Osteocyte (in vitro differentiated cells): ENCODE measurements around the gene ADPRH. TPM values are rescaled to one million over a fixed set of nuclear protein-coding genes. Genes with fewer than 3 reads are reported as not detected.

Source experiments
- DNase-seq: peaks from one replicate; pipeline ENCODE4 v3.0.0; 2021; ENCODE audit warnings: mixed read lengths; ENCODE audit not compliant: unreplicated experiment; ENCODE audit errors: extremely low spot score
- H3K27ac Mint-ChIP-seq: one replicate; pipeline ENCODE4 v1.8.0; 2021; ENCODE audit warnings: mild to moderate bottlenecking, mixed read lengths; ENCODE audit not compliant: unreplicated experiment
- H3K27me3 Mint-ChIP-seq: one replicate; pipeline ENCODE4 v1.8.0; 2021; ENCODE audit warnings: mixed read lengths; ENCODE audit not compliant: unreplicated experiment
- H3K36me3 Mint-ChIP-seq: one replicate; pipeline ENCODE4 v1.8.0; 2021; ENCODE audit warnings: mixed read lengths; ENCODE audit not compliant: unreplicated experiment
- H3K4me1 Mint-ChIP-seq: one replicate; pipeline ENCODE4 v1.8.0; 2021; ENCODE audit warnings: mixed read lengths; ENCODE audit not compliant: unreplicated experiment
- H3K4me3 Mint-ChIP-seq: one replicate; pipeline ENCODE4 v1.8.0; 2021; ENCODE audit warnings: mild to moderate bottlenecking, moderate library complexity, mixed read lengths; ENCODE audit not compliant: unreplicated experiment
- H3K9me3 Mint-ChIP-seq: one replicate; pipeline ENCODE4 v1.8.0; 2021; ENCODE audit warnings: mixed read lengths; ENCODE audit not compliant: unreplicated experiment
- CTCF ChIP-seq: fragments of 200-600 bp; sonication (generic); IDR thresholded peaks from 2 replicates; pipeline ENCODE4 v1.5.0; 2021; ENCODE audit warnings: antibody characterized with exemption, mild to moderate bottlenecking, moderate library complexity
- total RNA-seq: library from RNA; stranded (reverse); gene quantifications from 2 replicates; pipeline ENCODE4 v1.2.1, GENCODE V29; 2021

Gene ADPRH
- total RNA-seq, 1 donor from 2014 or later = 1.9 TPM

DNA sequence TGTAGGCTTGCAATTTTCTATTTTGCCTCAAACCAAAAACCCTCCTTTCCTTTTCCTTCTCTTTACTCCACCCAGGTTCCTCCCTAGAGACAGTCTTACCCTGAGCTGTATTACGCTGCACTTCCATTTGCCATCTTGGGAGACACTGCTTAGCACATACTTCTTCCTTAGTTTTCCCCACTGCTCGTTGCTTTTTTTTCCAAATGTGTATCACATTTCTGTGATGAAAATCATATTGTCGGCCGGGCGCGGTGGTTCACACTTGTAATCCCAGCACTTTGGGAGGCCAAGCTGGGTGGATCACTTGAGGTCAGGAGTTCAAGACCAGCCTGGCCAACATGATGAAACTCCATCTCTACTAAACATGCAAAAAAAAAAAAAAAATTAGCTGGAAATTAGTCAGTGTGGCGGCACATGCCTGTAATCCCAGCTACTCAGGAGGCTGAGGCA is 51.6 kb downstream of the ADPRH start:
- peaks cover 19% of the 10 kb centered on the region for H3K4me1 Mint-ChIP-seq
- no peak overlapping the region for H3K27ac Mint-ChIP-seq
- no peak for TF ChIP-seq CTCF
- DNase-seq = no peak
- no peaks in the 10 kb centered on the region for H3K36me3 Mint-ChIP-seq
- no peaks in the 10 kb centered on the region for H3K9me3 Mint-ChIP-seq
- H3K27me3 Mint-ChIP-seq = no peaks in the 10 kb centered on the region
- H3K4me3 Mint-ChIP-seq = no peak overlapping the region

GRCh38 chr3:119631516-119631915 is 52.2 kb downstream of the ADPRH start:
- no peak for TF ChIP-seq CTCF
- no peak for DNase-seq
- no peaks in the 10 kb centered on the region for H3K9me3 Mint-ChIP-seq
- no peak overlapping the region for H3K4me3 Mint-ChIP-seq
- H3K27ac Mint-ChIP-seq = no peak overlapping the region
- no peaks in the 10 kb centered on the region for H3K36me3 Mint-ChIP-seq
- H3K27me3 Mint-ChIP-seq = no peaks in the 10 kb centered on the region
- peaks cover 19% of the 10 kb centered on the region for H3K4me1 Mint-ChIP-seq

- Mint-ChIP-seq H3K27me3 (no peaks in the 10 kb centered on the region), H3K4me1 (peaks cover 19% of the 10 kb centered on the region)
Observed at GRCh38 chr3:119632216-119632615, 52.9 kb downstream of the ADPRH start.

DNA sequence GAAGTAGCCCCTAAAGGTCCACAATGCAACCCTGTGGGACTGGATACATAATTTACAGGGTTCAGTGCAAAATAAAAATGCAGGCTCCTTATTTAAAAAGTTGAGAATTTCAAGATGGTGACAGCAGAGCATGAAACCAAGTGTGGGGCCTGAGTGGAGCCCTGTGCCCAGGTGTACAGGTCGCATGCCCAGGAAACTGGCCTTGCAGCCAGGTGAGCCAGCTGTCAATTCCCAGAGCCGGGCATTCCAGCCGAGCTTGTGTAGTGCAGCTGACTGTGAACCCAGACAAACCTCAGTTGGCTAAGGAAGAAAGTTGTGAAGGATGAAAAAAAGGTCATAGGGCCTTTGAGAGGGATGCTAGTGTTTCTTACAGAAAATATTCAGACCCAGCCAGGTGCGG is 53.5 kb downstream of the ADPRH start:
- Mint-ChIP-seq H3K36me3 (no peaks in the 10 kb centered on the region), H3K9me3 (no peaks in the 10 kb centered on the region), H3K27ac (no peak overlapping the region), H3K4me1 (peaks cover 22% of the 10 kb centered on the region), H3K27me3 (no peaks in the 10 kb centered on the region), H3K4me3 (no peak overlapping the region)
- no peak for TF ChIP-seq CTCF
- DNase-seq = peak; percentile 67

More at GRCh38 chr3:119632216-119632615, 52.9 kb downstream of the ADPRH start:
- H3K9me3 Mint-ChIP-seq = no peaks in the 10 kb centered on the region
- H3K36me3 Mint-ChIP-seq = no peaks in the 10 kb centered on the region
- DNase-seq = no peak
- H3K27ac Mint-ChIP-seq = no peak overlapping the region
- no peak overlapping the region for H3K4me3 Mint-ChIP-seq
- TF ChIP-seq CTCF = no peak

GRCh38 chr3:119635719-119636118 is 56.4 kb downstream of the ADPRH start:
- Mint-ChIP-seq H3K27me3 (no peaks in the 10 kb centered on the region), H3K9me3 (no peaks in the 10 kb centered on the region), H3K4me3 (no peak overlapping the region), H3K4me1 (peaks cover 19% of the 10 kb centered on the region), H3K27ac (no peak overlapping the region), H3K36me3 (no peaks in the 10 kb centered on the region)
- no peak for TF ChIP-seq CTCF
- no peak for DNase-seq
